Activated naive CD4-positive, alpha-beta T cell treated with anti-CD3 and anti-CD28 coated beads for 36 hours (primary cell): ENCODE results near the gene ZBTB46. TPM values are rescaled to one million over a fixed set of nuclear protein-coding genes. Genes with fewer than 3 reads are reported as not detected.
"Not testable (repeated sequence)": the region's sequence is repeated elsewhere in the genome, so short reads cannot be mapped to it uniquely, and the experiment has no call there.

Experiments
- CTCF ChIA-PET: fragments of 350-600 bp; sonication (Branson Sonifier 250); formaldehyde crosslinking; loops from one replicate; lab custom pipeline; 2021; ENCODE audit warnings: antibody characterized with exemption; lab: Charles Lee
- DNase-seq: peaks from one replicate; pipeline ENCODE4 v3.0.0-alpha.2; 2020
- H3K27ac Mint-ChIP-seq: one replicate; pipeline ENCODE4 v1.8.0; 2021; ENCODE audit warnings: mild to moderate bottlenecking, mixed read lengths
- H3K27me3 Mint-ChIP-seq: one replicate; pipeline ENCODE4 v1.8.0; 2021; ENCODE audit warnings: low read depth, mixed read lengths
- H3K36me3 Mint-ChIP-seq: one replicate; pipeline ENCODE4 v1.8.0; 2021; ENCODE audit warnings: low read depth, mixed read lengths
- H3K4me1 Mint-ChIP-seq: one replicate; pipeline ENCODE4 v1.8.0; 2021; ENCODE audit warnings: low read depth, mixed read lengths
- H3K4me3 Mint-ChIP-seq: one replicate; pipeline ENCODE4 v1.8.0; 2021; ENCODE audit warnings: mild to moderate bottlenecking, moderate library complexity, mixed read lengths
- H3K9me3 Mint-ChIP-seq: one replicate; pipeline ENCODE4 v1.8.0; 2021; ENCODE audit warnings: mixed read lengths
- intact Hi-C: fragments of 100-400 bp; cut with micrococcal nuclease; formaldehyde crosslinking; loops from one replicate; pipeline ENCODE4 v1.15.1; 2023
- total RNA-seq, 2 experiments: library from RNA; stranded (reverse); gene quantifications; one replicate each; pipeline ENCODE4 v1.2.3, GENCODE V29; 2021

Gene ZBTB46
- total RNA-seq, 2 experiments from 2014 or later: 0.17 to 0.20 TPM

- no peak overlapping the region for H3K27ac Mint-ChIP-seq
- CTCF ChIA-PET: no interaction called here
- no peaks in the 10 kb centered on the region for H3K9me3 Mint-ChIP-seq
- no peak overlapping the region for H3K4me3 Mint-ChIP-seq
- peaks cover 2% of the 10 kb centered on the region for H3K36me3 Mint-ChIP-seq
- no peak for DNase-seq
- H3K4me1 Mint-ChIP-seq: peaks cover 39% of the 10 kb centered on the region
- peaks cover 3% of the 10 kb centered on the region for H3K27me3 Mint-ChIP-seq
- intact Hi-C loops: no loop called here
Observed at GRCh38 chr20:63855363-63856097, 24.5 kb upstream of the ZBTB46 start.

GRCh38 chr20:63854766-63855362, 23.8 kb upstream of the ZBTB46 start:
- H3K27ac Mint-ChIP-seq: no peak overlapping the region
- intact Hi-C loops: no loop called here
- H3K36me3 Mint-ChIP-seq: no peaks in the 10 kb centered on the region
- H3K4me1 Mint-ChIP-seq: peaks cover 40% of the 10 kb centered on the region
- H3K9me3 Mint-ChIP-seq: no peaks in the 10 kb centered on the region
- peaks cover 3% of the 10 kb centered on the region for H3K27me3 Mint-ChIP-seq
- no peak for DNase-seq
- CTCF ChIA-PET: no interaction called here
- no peak overlapping the region for H3K4me3 Mint-ChIP-seq

GRCh38 chr20:63854069-63854765, 23.2 kb upstream of the ZBTB46 start:
- Mint-ChIP-seq H3K4me3 (no peak overlapping the region), H3K9me3 (no peaks in the 10 kb centered on the region), H3K27me3 (peaks cover 3% of the 10 kb centered on the region), H3K27ac (no peak overlapping the region), H3K4me1 (peaks cover 37% of the 10 kb centered on the region), H3K36me3 (no peaks in the 10 kb centered on the region)
- no peak for DNase-seq
- CTCF ChIA-PET: no interaction called here
- intact Hi-C loops: no loop called here

- H3K9me3 Mint-ChIP-seq, CTCF ChIA-PET: not testable (repeated sequence)
Observed at GRCh38 chr20:63853733-63854068, 22.6 kb upstream of the ZBTB46 start.

GRCh38 chr20:63851548-63851943, 20.5 kb upstream of the ZBTB46 start:
- H3K27me3 Mint-ChIP-seq, H3K27ac Mint-ChIP-seq, H3K36me3 Mint-ChIP-seq, DNase-seq, H3K9me3 Mint-ChIP-seq, H3K4me3 Mint-ChIP-seq, intact Hi-C loops: not testable (repeated sequence)
- peaks cover 14% of the 10 kb centered on the region for H3K4me1 Mint-ChIP-seq
- CTCF ChIA-PET: interaction anchor here (0.6 kb wide), 1 partner anchor 239 kb away, joined by 3 read pairs; no protein-coding TSS in a partner anchor

More at GRCh38 chr20:63853733-63854068, 22.6 kb upstream of the ZBTB46 start:
- H3K27me3 Mint-ChIP-seq, H3K4me3 Mint-ChIP-seq, intact Hi-C loops, H3K36me3 Mint-ChIP-seq, DNase-seq, H3K27ac Mint-ChIP-seq: not testable (repeated sequence)
- peaks cover 32% of the 10 kb centered on the region for H3K4me1 Mint-ChIP-seq

GRCh38 chr20:63850689-63851547, 19.9 kb upstream of the ZBTB46 start:
- Mint-ChIP-seq H3K4me1 (peaks cover 16% of the 10 kb centered on the region), H3K36me3 (no peaks in the 10 kb centered on the region), H3K9me3 (no peaks in the 10 kb centered on the region), H3K4me3 (no peak overlapping the region), H3K27me3 (peaks cover 6% of the 10 kb centered on the region), H3K27ac (no peak overlapping the region)
- intact Hi-C loops: no loop called here
- peak; percentile 74 for DNase-seq
- CTCF ChIA-PET: no interaction called here

GRCh38 chr20:63848003-63848911, 17.2 kb upstream of the ZBTB46 start:
- Mint-ChIP-seq H3K36me3 (no peaks in the 10 kb centered on the region), H3K9me3 (no peaks in the 10 kb centered on the region), H3K27me3 (peaks cover 27% of the 10 kb centered on the region), H3K4me1 (peaks cover 16% of the 10 kb centered on the region), H3K4me3 (no peak overlapping the region), H3K27ac (no peak overlapping the region)
- CTCF ChIA-PET: no interaction called here
- no peak for DNase-seq
- intact Hi-C loops: no loop called here

GRCh38 chr20:63847237-63848002, 16.4 kb upstream of the ZBTB46 start:
- Mint-ChIP-seq H3K27ac (no peak overlapping the region), H3K9me3 (no peaks in the 10 kb centered on the region), H3K4me1 (peaks cover 16% of the 10 kb centered on the region), H3K36me3 (no peaks in the 10 kb centered on the region), H3K4me3 (no peak overlapping the region), H3K27me3 (peaks cover 30% of the 10 kb centered on the region)
- intact Hi-C loops: no loop called here
- DNase-seq: no peak
- CTCF ChIA-PET: no interaction called here

- H3K27me3 Mint-ChIP-seq: peaks cover 31% of the 10 kb centered on the region
- DNase-seq: no peak
- intact Hi-C loops: no loop called here
- peaks cover 15% of the 10 kb centered on the region for H3K4me1 Mint-ChIP-seq
- H3K27ac Mint-ChIP-seq: no peak overlapping the region
- CTCF ChIA-PET: no interaction called here
- H3K4me3 Mint-ChIP-seq: no peak overlapping the region
- no peaks in the 10 kb centered on the region for H3K9me3 Mint-ChIP-seq
- no peaks in the 10 kb centered on the region for H3K36me3 Mint-ChIP-seq
Observed at GRCh38 chr20:63846888-63847236, 15.8 kb upstream of the ZBTB46 start.

- intact Hi-C loops: no loop called here
- no peak for DNase-seq
- CTCF ChIA-PET: no interaction called here
- no peak overlapping the region for H3K4me3 Mint-ChIP-seq
- H3K4me1 Mint-ChIP-seq: peaks cover 14% of the 10 kb centered on the region
- H3K27ac Mint-ChIP-seq: no peak overlapping the region
- peaks cover 32% of the 10 kb centered on the region for H3K27me3 Mint-ChIP-seq
- no peaks in the 10 kb centered on the region for H3K36me3 Mint-ChIP-seq
- no peaks in the 10 kb centered on the region for H3K9me3 Mint-ChIP-seq
Observed at GRCh38 chr20:63846128-63846771, 15.2 kb upstream of the ZBTB46 start.
